Suprapubic skin (tissue), 4 donors: ENCODE results near the gene CLPSL2. TPM values are rescaled to one million over a fixed set of nuclear protein-coding genes. Genes with fewer than 3 reads are reported as not detected.

ENCODE experiments used
- DNase-seq, 2 donors: peaks; one replicate each; pipeline ENCODE4 v3.0.0-alpha.2; 2019; ENCODE audit warnings: low spot score in 2 of 2
- H3K27ac ChIP-seq: fragments of 200-600 bp; sonication (generic); one replicate; pipeline ENCODE4 v1.5.1; 2019
- H3K27me3 ChIP-seq: fragments of 200-600 bp; sonication (generic); one replicate; pipeline ENCODE4 v1.5.1; 2019
- H3K36me3 ChIP-seq: fragments of 200-600 bp; sonication (generic); one replicate; pipeline ENCODE4 v1.5.1; 2019
- H3K4me1 ChIP-seq: fragments of 200-600 bp; sonication (generic); one replicate; pipeline ENCODE4 v1.5.1; 2019
- H3K4me3 ChIP-seq: fragments of 200-600 bp; sonication (generic); one replicate; pipeline ENCODE4 v1.5.1; 2019; ENCODE audit warnings: mild to moderate bottlenecking
- H3K9me3 ChIP-seq: fragments of 200-600 bp; sonication (generic); one replicate; pipeline ENCODE4 v1.5.1; 2019
- EP300 ChIP-seq: sonication (generic); formaldehyde crosslinking; IDR thresholded peaks from one replicate; pipeline ENCODE4 v1.6.1; 2017; ENCODE audit warnings: antibody characterized with exemption
- POLR2A ChIP-seq, 2 donors: fragments of 450-650 bp; IDR thresholded peaks; one replicate each; pipeline ENCODE4 v1.6.1; 2017; ENCODE audit warnings: antibody characterized with exemption in 2 of 2, mild to moderate bottlenecking in 2 of 2, moderate library complexity in 2 of 2
- POLR2AphosphoS5 ChIP-seq, 3 donors: sonication (generic); formaldehyde crosslinking; IDR thresholded peaks; one replicate each; pipeline ENCODE4 v1.6.1; 2017; ENCODE audit warnings: antibody characterized with exemption in 3 of 3
- WGBS: methylation state at CpG from one replicate; pipeline ENCODE4 v1.1.5; 2018; 5-methylcytosine and 5-hydroxymethylcytosine counted together
- total RNA-seq, 4 donors: library from RNA; depleted of rRNA; stranded (reverse); fragments of >200 nt; gene quantifications; one replicate each; pipeline ENCODE4 v1.1.0, GENCODE V29; 2016
- TF ChIP-seq, protein P1 (sequence below), 2 donors: fragments of 200-600 bp in 1 of 2; fragments of 450-650 bp in 1 of 2; sonication (generic) in 1 of 2; IDR thresholded peaks; one replicate each; pipeline ENCODE4 v1.5.1; 2016 to 2019; ENCODE audit warnings: antibody characterized with exemption in 2 of 2, mild to moderate bottlenecking in 1 of 2, moderate library complexity in 1 of 2

CLPSL2 gene, protein sequence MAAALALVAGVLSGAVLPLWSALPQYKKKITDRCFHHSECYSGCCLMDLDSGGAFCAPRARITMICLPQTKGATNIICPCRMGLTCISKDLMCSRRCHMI
- total RNA-seq = not detected

DNA sequence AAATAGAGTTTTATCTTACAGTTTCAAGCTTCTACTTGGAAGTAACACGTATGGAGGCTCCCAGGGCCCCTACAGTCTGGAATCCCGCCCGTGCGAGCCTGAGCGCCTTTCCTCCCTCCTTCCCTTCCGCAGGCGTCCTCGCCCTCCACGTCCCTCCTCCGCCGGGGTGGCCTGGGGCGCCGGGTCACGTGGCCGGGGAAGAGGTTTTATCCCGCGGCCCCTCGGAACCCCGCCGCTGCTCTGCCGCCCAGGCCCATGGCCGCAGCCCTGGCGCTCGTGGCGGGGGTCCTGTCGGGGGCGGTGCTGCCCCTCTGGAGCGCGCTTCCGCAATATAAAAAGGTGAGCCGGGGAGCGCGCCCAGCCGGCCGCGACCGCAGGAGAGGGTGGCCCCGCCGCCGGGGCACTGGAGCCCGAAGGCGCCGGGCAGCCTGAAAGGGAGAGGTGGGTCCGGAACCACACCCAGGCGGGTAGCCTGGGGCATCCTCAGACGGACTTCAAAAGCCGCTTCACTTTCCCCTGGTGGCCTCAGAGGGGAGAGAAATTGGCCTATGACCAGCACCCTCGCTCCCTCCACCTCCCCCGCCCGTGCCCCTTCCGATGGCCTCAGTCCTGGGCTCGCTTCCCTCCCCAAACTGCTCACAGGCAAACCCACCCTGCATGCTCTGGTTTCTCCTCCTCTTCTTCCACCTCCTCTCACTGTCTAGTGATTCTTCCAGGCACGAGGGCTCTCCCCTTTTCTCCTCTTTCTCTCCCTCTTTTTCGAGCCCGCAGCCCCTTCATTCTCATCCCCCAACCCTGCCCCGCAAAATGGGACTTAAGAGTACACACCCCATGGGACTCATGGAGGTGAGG lies at the start of gene CLPSL2:
Gene CLPSL2 (plus strand): TSS at position 235 of the 852 bp plus-strand sequence. CDS start 21 bp downstream, at position 256.
- peaks cover 20% of the 10 kb centered on the region for H3K27me3 ChIP-seq
- no peaks in the 10 kb centered on the region for H3K36me3 ChIP-seq
- peaks cover 11% of the 10 kb centered on the region for H3K4me1 ChIP-seq
- TF ChIP-seq, protein P1, sequence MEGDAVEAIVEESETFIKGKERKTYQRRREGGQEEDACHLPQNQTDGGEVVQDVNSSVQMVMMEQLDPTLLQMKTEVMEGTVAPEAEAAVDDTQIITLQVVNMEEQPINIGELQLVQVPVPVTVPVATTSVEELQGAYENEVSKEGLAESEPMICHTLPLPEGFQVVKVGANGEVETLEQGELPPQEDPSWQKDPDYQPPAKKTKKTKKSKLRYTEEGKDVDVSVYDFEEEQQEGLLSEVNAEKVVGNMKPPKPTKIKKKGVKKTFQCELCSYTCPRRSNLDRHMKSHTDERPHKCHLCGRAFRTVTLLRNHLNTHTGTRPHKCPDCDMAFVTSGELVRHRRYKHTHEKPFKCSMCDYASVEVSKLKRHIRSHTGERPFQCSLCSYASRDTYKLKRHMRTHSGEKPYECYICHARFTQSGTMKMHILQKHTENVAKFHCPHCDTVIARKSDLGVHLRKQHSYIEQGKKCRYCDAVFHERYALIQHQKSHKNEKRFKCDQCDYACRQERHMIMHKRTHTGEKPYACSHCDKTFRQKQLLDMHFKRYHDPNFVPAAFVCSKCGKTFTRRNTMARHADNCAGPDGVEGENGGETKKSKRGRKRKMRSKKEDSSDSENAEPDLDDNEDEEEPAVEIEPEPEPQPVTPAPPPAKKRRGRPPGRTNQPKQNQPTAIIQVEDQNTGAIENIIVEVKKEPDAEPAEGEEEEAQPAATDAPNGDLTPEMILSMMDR (IDR thresholded peaks at IDR 0.05) = no peak
- H3K9me3 ChIP-seq = no peaks in the 10 kb centered on the region
- WGBS = 4% methylated on average over 29 of the region's 56 CpGs
- peak in 1 of 2 donors; percentile 44 for DNase-seq
- H3K4me3 ChIP-seq = peak within 1 kb of the TSS; percentile 51
- no peak within 1 kb of the TSS for H3K27ac ChIP-seq

DNA sequence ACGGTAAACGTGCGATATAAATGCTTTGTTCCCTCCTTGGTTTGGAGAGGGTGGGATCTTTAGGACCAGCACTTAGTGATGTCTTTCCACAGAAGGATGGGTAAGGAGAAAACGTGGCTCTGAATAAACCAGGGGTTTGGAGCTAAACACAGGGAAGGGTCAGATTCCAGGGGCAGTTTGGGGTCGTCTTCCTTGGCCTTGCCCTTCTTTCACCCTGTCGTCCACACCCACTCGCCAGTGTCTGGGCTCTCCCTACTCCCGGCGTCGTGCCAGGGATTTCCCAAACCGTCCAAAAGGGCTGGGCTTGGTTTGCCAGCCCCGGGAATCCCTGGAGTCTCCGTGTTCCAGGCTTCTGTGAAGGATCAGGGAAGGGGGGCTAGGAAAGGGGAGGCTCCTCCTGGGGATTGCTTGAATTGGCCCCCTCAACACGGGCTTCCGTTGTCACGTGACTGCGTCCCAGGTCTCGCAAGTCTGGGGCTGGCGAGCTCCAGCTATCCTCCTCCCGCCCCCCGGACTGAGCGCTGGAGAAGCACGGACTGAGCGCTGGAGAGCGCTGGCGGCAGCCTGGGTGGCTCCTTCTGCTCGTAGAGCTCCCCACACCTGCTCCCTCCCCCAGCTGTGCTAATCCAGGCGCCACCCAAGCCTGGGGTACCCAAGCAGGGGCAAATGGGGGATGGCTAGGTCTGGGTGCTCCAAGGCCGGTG lies 49.0 kb upstream of the CLPSL2 start:
- Histone ChIP-seq H3K4me3 (peak overlapping the region; percentile 51), H3K27me3 (no peaks in the 10 kb centered on the region), H3K27ac (peak overlapping the region; percentile 100), H3K9me3 (no peaks in the 10 kb centered on the region), H3K36me3 (no peaks in the 10 kb centered on the region), H3K4me1 (peaks cover 96% of the 10 kb centered on the region)
- WGBS = 3% methylated on average over 19 of the region's 29 CpGs
- TF ChIP-seq POLR2A (IDR thresholded peaks at IDR 0.05) (peak; percentile 50 to 83), EP300 (no peak), POLR2AphosphoS5 (IDR thresholded peaks at IDR 0.05) (peak in 2 of 3 donors; percentile 4 to 5)
- DNase-seq = peak; percentile 94 to 96

DNA sequence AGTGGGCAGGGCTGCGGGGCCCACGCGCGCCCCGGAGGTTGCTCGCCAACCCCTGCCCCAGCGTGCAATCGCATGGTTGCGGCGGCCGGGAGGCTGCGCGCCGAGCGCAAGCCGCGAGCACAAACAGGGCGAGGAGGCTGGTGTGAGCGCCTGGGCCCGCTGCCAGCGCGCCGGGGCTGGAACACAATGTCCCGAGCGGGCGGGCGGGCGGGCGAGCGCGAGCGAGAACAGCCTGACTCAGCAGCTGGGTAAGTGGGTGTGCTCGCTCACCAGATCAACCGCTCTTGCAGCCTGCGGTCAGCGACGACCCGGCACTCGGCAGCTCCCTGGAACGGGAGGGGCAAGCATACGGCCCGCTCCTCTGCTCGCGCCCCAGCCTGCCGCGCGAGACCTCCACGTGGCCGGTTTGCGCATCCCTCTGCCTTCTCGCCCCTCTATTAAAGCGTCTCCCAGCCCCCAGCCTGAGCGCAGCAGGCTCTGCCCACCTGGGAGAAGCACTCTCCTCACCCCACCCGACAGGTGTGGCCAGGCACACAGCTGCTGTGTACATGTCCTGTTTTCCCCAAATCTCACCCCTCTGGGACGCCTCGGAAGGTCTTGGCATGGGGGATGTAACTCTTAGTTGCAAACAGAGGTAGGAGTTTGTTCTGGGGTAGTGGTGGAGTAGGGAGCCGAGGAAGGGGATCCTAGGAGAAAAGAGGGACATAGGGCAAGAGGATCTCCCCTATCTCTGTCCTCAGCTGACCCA lies 48.3 kb upstream of the CLPSL2 start:
- Histone ChIP-seq H3K36me3 (no peaks in the 10 kb centered on the region), H3K4me1 (peaks cover 96% of the 10 kb centered on the region), H3K9me3 (no peaks in the 10 kb centered on the region), H3K27ac (peak overlapping the region; percentile 100), H3K4me3 (peak overlapping the region; percentile 51), H3K27me3 (no peaks in the 10 kb centered on the region)
- 4% methylated on average over 4 of the region's 57 CpGs for WGBS
- TF ChIP-seq POLR2AphosphoS5 (IDR thresholded peaks at IDR 0.05) (peak; percentile 40 to 98 (median 97)), POLR2A (IDR thresholded peaks at IDR 0.05) (peak in 1 of 2 donors; percentile 49), EP300 (peak; percentile 97)
- TF ChIP-seq, protein P1 (IDR thresholded peaks at IDR 0.05) = no peak
- peak; percentile 96 to 97 for DNase-seq

DNA sequence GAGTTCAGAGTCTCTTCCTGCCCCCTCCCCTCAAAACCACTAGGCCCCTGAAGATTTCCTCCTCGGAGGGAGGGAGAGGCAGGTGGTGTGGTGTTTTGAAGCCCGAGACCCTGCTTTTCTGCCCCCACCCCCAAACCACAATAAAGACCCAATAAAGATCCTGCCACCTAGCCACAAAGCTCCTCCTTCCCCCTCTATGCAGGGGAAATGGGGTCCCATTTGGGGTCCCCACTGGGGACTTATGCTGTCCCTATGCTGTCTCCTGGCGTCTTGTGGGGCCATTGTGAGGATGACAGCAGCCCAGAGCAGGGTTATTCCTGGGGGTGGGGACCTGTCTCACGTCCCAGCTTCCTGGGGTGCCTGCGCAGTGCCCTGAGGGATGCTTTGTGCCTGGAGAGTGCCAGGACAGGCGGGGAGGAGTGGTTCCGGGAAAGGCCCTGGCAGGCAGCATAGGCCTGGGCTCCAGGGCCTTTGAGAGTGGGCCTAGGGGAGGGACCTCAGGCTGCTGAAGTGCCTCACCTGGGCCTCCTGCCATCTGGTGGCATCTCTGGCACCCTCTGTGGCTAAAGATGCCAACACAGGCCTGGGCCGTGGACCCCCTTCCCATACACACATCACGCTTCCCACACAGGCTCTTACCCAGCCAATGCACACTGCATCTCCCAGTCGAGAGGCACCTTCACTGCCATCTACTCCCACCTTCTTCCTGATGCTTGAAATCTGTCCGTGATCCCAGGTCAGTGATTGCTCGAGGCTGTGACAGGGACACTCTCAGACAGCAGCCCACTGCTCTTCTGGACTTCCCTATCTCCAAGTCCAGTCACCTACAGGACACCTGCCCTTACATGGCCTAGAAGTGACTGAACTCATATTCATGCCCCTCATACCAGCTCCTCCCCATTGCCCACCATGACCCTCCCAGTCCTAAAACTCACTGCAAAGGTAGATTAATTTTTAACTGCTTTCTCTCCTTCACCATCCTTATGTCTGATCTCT lies 47.4 kb upstream of the CLPSL2 start:
- no peaks in the 10 kb centered on the region for H3K27me3 ChIP-seq
- H3K4me3 ChIP-seq = peak overlapping the region; percentile 51
- peak overlapping the region; percentile 100 for H3K27ac ChIP-seq
- no peaks in the 10 kb centered on the region for H3K9me3 ChIP-seq
- 37% methylated on average over 10 of the region's 12 CpGs for WGBS
- no peaks in the 10 kb centered on the region for H3K36me3 ChIP-seq
- TF ChIP-seq POLR2AphosphoS5 (IDR thresholded peaks at IDR 0.05) (peak in 2 of 3 donors; percentile 76 to 85), POLR2A (IDR thresholded peaks at IDR 0.05) (no peak)
- H3K4me1 ChIP-seq = peaks cover 96% of the 10 kb centered on the region
- DNase-seq = peak; percentile 87 to 91

DNA sequence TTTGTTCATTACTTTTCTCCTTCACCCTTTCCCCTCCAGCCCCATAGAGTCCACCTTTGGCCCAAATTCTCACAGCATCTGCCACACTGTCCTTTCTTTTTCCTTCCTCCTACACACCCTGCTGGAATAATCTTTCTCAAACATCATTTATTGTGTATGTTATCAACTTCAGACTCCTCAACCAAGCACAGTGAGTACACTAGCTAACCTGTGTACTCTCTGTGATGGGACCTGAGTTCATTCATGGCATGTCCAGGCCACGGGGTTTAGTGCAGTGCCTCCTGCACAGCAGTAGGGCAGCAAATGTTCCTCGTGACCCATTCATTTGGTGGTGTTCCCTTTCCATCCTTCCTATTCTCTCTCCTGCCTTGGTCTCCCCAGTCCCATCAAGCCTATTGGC lies 46.7 kb upstream of the CLPSL2 start:
- Histone ChIP-seq H3K4me3 (no peak overlapping the region), H3K36me3 (no peaks in the 10 kb centered on the region), H3K9me3 (no peaks in the 10 kb centered on the region), H3K4me1 (peaks cover 96% of the 10 kb centered on the region), H3K27ac (peak overlapping the region; percentile 100), H3K27me3 (no peaks in the 10 kb centered on the region)
- 40% methylated on average over 2 of the region's 2 CpGs for WGBS
- no peak for DNase-seq
- TF ChIP-seq, protein P1 (IDR thresholded peaks at IDR 0.05) = no peak
- no peak for TF ChIP-seq POLR2A (IDR thresholded peaks at IDR 0.05)
- TF ChIP-seq POLR2AphosphoS5 (IDR thresholded peaks at IDR 0.05) = peak in 1 of 3 donors; percentile 13
- no peak for TF ChIP-seq EP300
